Kidney epithelial cell (primary cell): ENCODE data around the gene TBX10. TPM values are rescaled to one million over a fixed set of nuclear protein-coding genes. Genes with fewer than 3 reads are reported as not detected.
"Not testable (repeated sequence)": the region's sequence is repeated elsewhere in the genome, so short reads cannot be mapped to it uniquely, and the experiment has no call there.

Experiments used
- DNase-seq: peaks from one replicate; pipeline ENCODE4 v3.0.0-alpha.2; 2010; ENCODE audit warnings: low read depth
- H3K27me3 ChIP-seq: 2 replicates; pipeline ENCODE4 v1.6.0; 2011; ENCODE audit warnings: low read length; ENCODE audit not compliant: control insufficient read depth, insufficient read depth
- H3K36me3 ChIP-seq: 2 replicates; pipeline ENCODE4 v1.5.1; 2011; ENCODE audit warnings: low read length; ENCODE audit not compliant: control insufficient read depth, insufficient read depth
- H3K4me3 ChIP-seq: 2 replicates; pipeline ENCODE4 v1.5.1; 2011; ENCODE audit warnings: low read depth, mild to moderate bottlenecking, control low read depth, low read length
- CTCF ChIP-seq: IDR thresholded peaks from 2 replicates; pipeline ENCODE4 v1.5.1; 2011; ENCODE audit warnings: mild to moderate bottlenecking, moderate library complexity, low read length, control low read depth, inconsistent platforms; ENCODE audit not compliant: insufficient read depth, poor library complexity, severe bottlenecking
- total RNA-seq: library from RNA; depleted of rRNA; stranded (reverse); fragments of >200 nt; gene quantifications from 2 replicates; pipeline ENCODE4 v1.2.3, GENCODE V29; 2015

Gene TBX10
- not detected in 2 replicates for total RNA-seq

DNA sequence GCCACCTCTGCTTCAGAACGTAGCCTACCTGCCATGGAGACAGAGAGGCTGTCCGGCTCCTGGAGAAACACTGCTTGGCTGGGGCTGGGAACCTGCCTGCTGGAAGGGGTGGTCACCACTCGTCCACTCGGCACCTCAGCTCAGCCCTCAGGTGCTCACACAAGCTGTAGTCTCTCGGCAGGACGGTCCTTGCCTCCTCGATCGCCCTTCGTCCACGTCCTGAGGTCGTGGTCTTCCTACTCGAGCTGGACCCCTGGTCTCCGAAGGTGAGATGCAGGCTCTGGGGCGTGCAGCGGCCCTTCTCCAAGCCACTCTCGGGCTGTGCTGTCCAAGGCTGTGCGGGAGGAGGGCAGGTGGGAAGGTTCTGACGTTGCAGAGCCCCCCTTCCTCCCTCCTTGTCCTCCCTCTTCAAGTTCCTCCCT, at the start of gene TBX10:
TBX10 (minus strand) TSS at position 326 of the 422 bp plus-strand sequence; CDS start at position 35, 291 bp downstream.
- no peak for DNase-seq
- Histone ChIP-seq H3K4me3 (no peak within 1 kb of the TSS), H3K27me3 (peaks cover 23% of the 10 kb centered on the region), H3K36me3 (no peaks in the 10 kb centered on the region)
- TF ChIP-seq CTCF: no peak

DNA sequence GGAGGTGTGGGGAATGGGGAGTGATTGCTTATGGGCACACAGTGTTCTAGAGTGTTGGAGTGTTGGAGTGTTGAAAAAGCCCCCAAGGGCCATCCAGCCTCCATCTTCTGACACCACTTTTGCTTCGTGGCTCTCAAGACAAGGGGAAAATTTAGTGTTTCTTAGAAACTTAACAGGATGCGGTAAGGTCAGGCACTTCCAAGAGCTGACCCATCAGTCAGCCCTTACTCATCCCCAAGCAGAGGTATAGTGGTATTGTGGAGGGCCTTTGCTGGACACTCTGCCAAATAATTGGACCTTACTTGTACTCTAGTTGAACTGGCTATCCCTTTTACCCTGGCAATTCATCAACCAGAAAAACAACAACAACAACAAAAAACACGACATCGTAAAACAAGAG, 49.6 kb upstream of the TBX10 start:
- Histone ChIP-seq H3K27me3 (no peaks in the 10 kb centered on the region), H3K4me3 (no peak overlapping the region), H3K36me3 (no peaks in the 10 kb centered on the region)
- no peak for DNase-seq
- TF ChIP-seq CTCF: no peak

GRCh38 chr11:67687986-67688385, 48.4 kb upstream of the TBX10 start:
- no peak for DNase-seq
- no peak for TF ChIP-seq CTCF
- Histone ChIP-seq H3K36me3 (no peaks in the 10 kb centered on the region), H3K4me3 (no peak overlapping the region), H3K27me3 (no peaks in the 10 kb centered on the region)

DNA sequence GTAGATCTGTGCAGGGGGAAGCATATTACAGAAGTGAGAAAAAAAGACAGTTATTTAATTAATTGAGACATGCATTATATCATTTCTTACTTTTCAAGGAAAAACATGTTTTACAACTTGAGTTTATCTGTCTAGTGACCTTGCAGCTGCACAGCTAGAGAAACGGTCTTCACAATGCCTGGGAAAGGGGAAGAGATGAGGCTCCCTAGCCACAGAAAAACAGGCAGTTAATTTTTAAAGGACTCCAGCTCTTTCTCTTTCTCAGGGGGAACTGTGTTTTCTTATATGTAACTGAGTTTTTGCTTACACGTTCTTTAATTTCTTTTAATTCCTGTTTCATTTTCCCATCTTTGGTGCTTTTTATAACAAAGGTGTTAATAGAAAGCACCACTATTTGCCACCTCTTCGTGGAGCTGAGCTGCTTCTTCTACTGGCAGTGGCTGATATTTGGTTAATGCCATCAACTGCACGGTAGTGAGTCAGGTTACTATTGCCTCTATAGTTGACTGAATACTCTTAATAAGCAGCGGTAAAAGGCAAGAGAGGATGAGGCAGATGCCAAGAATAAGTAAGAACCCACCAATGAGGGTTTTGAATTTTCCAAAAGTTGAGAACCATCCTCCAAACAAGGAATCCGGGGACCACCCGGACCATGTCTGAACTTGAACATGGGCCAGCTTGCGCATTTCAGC, 46.2 kb upstream of the TBX10 start:
- not testable (repeated sequence) for DNase-seq, H3K27me3 ChIP-seq, H3K4me3 ChIP-seq, H3K36me3 ChIP-seq

GRCh38 chr11:67682126-67683034, 42.8 kb upstream of the TBX10 start:
- not testable (repeated sequence) for H3K36me3 ChIP-seq, DNase-seq, H3K4me3 ChIP-seq, H3K27me3 ChIP-seq

DNA sequence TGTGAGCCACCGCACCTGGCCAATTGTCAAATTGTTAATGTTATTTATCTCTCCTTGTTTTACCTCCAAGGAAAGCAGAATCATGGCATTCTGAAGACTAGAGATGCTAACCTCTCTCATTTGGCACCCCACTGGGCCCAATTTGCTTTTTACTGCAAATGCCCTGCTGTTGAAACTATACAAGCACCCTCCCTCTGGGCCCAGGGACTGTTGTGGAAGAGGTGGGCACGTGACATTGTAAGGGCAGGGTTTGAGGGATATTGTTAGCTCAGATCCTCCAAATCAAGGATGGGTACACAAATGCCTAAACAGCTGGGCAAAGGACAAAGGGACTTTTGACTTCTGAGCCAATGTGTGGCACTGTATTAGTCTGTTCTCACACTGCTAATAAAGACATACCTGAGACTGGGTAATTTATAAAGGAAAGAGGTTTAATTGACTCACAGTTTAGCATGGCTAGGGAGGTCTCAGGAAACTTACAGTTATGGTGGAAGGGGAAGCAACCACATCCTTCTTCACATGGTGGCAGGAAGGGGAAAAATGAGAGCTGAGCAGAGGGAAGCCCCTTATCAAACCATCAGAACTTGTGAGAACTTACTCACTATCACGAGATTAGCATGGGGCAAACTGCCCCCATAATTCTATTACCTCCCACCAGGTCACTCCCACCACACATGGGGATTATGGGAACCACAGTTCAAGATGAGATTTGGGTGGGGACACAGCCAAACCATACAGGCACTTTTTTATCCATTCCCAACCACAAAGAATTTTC, 41.3 kb upstream of the TBX10 start:
- Histone ChIP-seq H3K27me3 (no peaks in the 10 kb centered on the region), H3K4me3 (no peak overlapping the region), H3K36me3 (no peaks in the 10 kb centered on the region)
- TF ChIP-seq CTCF: no peak
- no peak for DNase-seq
